GM20000 (cell line): Measurements from ENCODE around the gene MRAS.
"Not testable (repeated sequence)": the region's sequence is repeated elsewhere in the genome, so short reads cannot be mapped to it uniquely, and the experiment has no call there.

Experiments used
- DNase-seq: peaks from one replicate; pipeline ENCODE4 v3.0.0; 2012; ENCODE audit warnings: low spot score
- TF ChIP-seq, protein P1 (sequence below): IDR thresholded peaks from 2 replicates; pipeline ENCODE4 v1.5.1; 2012; ENCODE audit warnings: mild to moderate bottlenecking, control low read depth; ENCODE audit errors: extremely low read depth, missing control alignments

Gene MRAS

DNA sequence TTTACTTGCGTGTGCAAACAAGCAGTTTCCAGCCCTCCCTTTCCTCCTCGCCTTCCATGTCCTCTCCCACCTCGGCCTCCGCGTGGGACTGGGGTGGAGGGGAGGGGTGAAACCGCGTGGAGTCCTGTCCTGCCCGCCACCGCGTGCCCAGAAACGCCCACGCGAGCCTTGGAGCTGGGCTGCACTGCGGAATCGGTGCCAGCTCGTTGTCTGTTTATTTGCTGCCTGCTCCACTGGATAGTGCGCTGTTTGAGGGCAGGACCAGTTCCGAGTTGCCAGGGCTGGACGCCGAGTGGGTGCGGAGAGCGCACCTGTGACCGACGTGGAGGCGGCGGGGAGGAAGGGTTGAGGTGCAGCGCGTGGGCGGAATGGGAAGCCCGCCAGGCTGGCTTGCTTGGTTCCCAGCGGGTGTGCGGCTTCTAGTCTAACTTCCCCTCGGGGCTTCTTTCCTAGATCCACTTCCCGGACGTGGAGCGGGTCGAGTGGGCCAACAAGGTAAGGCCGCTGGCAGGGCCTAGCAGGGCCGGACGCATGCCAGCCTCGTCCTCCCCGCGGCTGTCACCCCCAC is 103.3 kb downstream of the MRAS start:
- TF ChIP-seq, protein P1, sequence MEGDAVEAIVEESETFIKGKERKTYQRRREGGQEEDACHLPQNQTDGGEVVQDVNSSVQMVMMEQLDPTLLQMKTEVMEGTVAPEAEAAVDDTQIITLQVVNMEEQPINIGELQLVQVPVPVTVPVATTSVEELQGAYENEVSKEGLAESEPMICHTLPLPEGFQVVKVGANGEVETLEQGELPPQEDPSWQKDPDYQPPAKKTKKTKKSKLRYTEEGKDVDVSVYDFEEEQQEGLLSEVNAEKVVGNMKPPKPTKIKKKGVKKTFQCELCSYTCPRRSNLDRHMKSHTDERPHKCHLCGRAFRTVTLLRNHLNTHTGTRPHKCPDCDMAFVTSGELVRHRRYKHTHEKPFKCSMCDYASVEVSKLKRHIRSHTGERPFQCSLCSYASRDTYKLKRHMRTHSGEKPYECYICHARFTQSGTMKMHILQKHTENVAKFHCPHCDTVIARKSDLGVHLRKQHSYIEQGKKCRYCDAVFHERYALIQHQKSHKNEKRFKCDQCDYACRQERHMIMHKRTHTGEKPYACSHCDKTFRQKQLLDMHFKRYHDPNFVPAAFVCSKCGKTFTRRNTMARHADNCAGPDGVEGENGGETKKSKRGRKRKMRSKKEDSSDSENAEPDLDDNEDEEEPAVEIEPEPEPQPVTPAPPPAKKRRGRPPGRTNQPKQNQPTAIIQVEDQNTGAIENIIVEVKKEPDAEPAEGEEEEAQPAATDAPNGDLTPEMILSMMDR: no peak
- no peak for DNase-seq

GRCh38 chr3:138452436-138452835 is 104.1 kb downstream of the MRAS start:
- no peak for DNase-seq
- TF ChIP-seq, protein P1: no peak

DNA sequence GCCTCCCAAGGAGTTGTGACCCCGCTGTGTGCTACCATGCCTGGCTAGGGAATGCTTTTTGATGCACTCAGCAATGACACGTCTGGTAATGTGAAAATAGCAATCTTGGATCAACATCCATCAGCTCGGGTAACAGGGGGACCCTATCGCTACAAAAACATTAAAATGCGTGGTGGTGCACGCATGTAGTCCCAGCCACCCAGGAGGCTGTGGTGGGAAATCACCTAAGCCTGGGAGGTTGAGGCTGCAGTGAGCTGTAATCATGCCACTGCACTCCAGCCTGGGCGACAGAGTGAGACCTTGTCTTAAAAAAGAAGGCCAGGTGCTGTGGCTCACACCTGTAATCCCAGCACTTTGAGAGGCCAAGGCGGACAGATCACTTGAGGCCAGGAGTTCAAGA is 105.6 kb downstream of the MRAS start:
- DNase-seq: not testable (repeated sequence)
